ENCODE data around the gene ANKRD40CL. TPM values are rescaled to one million over a fixed set of nuclear protein-coding genes. Genes with fewer than 3 reads are reported as not detected.

The ANKRD40CL gene
- total RNA-seq, 1 donor from 2014 or later, result not detected

DNA sequence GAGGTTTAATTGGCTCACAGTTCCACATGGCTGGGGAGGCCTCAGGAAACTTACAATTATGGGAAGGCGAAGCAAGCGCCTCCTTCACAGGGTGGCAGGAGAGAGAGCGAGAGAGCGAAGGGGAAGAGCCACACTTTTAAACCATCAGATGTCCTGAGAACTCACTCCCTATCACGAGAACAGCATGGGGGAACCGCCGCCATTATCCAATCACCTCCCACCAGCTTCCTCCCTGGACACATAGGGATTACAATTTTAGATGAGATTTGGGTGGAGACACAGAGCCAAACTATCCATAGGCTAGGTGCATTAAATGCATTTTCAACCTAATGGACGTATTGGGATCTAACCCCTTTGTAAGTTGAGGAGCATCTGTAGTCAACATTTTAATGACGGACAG, 54.7 kb downstream of the ANKRD40CL start:
- intact Hi-C loops (cut with micrococcal nuclease), result no loop called here
- Mint-ChIP-seq H3K36me3 (ENCODE audit: low read depth) (no peaks in the 10 kb centered on the region), H3K27ac (no peak overlapping the region), H3K4me3 (no peak overlapping the region), H3K27me3 (ENCODE audit: insufficient read depth) (peaks cover 3% of the 10 kb centered on the region), H3K4me1 (ENCODE audit: low read depth) (peaks cover 22% of the 10 kb centered on the region), H3K9me3 (no peaks in the 10 kb centered on the region)
- no peak for DNase-seq (ENCODE audit: low spot score)

Other genes starting within 250 kb of the ANKRD40CL start
- gene EPN3, start 234.8 kb downstream of the ANKRD40CL start, total RNA-seq, result not detected in 2 replicates
- 20.5 and 22.5 TPM in 2 replicates for gene SPATA20, start 220.3 kb downstream of the ANKRD40CL start, total RNA-seq
- gene CACNA1G, start 206.8 kb downstream of the ANKRD40CL start, total RNA-seq, result 0.05 and 0.07 TPM in 2 replicates
- not detected in 2 replicates for gene ABCC3, start 132.6 kb downstream of the ANKRD40CL start, total RNA-seq
- gene ANKRD40, start 59.6 kb downstream of the ANKRD40CL start, total RNA-seq, result 47.0 and 50.3 TPM in 2 replicates
- gene LUC7L3, start 47.9 kb downstream of the ANKRD40CL start, total RNA-seq, result 118 and 123 TPM in 2 replicates
- not detected in 2 replicates for gene WFIKKN2, start 68.1 kb upstream of the ANKRD40CL start, total RNA-seq
- gene TOB1, start 98.8 kb upstream of the ANKRD40CL start, total RNA-seq, result 29.6 and 35.5 TPM in 2 replicates

Data from activated T-helper 1 cell treated with anti-CD3 and anti-CD28 coated beads, Interleukin-12 subunit alpha, Interleukin-12 subunit beta, Interleukin-2, Interleukin-4 antibody, amounts not matched to agents 30 ng/mL and 10 ng/mL and 1 ng/mL, durations not matched to agents 14 hours and 24 hours and 36 hours (primary cell).